Parathyroid adenoma (tissue), 2 donors: ENCODE results near the gene TRIM69.
A peak's percentile ranks its signal among the peaks of the same experiment; 100 is the strongest.
"Not testable (repeated sequence)": the region's sequence is repeated elsewhere in the genome, so short reads cannot be mapped to it uniquely, and the experiment has no call there.

ENCODE experiments used
- H2AFZ ChIP-seq: fragments of 300-600 bp; sonication (generic); one replicate; pipeline ENCODE4 v1.7.0; 2017; ENCODE audit warnings: antibody characterized with exemption, mild to moderate bottlenecking
- H3K27ac ChIP-seq: fragments of 300-600 bp; sonication (generic); one replicate; pipeline ENCODE4 v1.7.0; 2017
- H3K27me3 ChIP-seq: fragments of 300-600 bp; sonication (generic); one replicate; pipeline ENCODE4 v1.7.0; 2017; ENCODE audit warnings: low read length; ENCODE audit not compliant: control insufficient read depth, insufficient read depth
- H3K36me3 ChIP-seq: fragments of 300-600 bp; sonication (generic); one replicate; pipeline ENCODE4 v1.7.0; 2017; ENCODE audit warnings: low read length; ENCODE audit not compliant: control insufficient read depth, insufficient read depth
- H3K4me1 ChIP-seq: fragments of 300-600 bp; sonication (generic); one replicate; pipeline ENCODE4 v1.7.0; 2017; ENCODE audit warnings: control low read depth
- H3K4me2 ChIP-seq: fragments of 300-600 bp; sonication (generic); one replicate; pipeline ENCODE4 v1.7.0; 2017; ENCODE audit warnings: low read length
- H3K4me3 ChIP-seq: fragments of 300-600 bp; sonication (generic); one replicate; pipeline ENCODE4 v1.7.0; 2017; ENCODE audit warnings: low read depth, low read length
- H3K79me2 ChIP-seq: fragments of 300-600 bp; sonication (generic); one replicate; pipeline ENCODE4 v1.7.0; 2017; ENCODE audit warnings: control low read depth
- H3K9ac ChIP-seq: fragments of 300-600 bp; sonication (generic); one replicate; pipeline ENCODE4 v1.7.0; 2017; ENCODE audit warnings: mild to moderate bottlenecking
- H3K9me3 ChIP-seq: fragments of 300-600 bp; sonication (generic); one replicate; pipeline ENCODE4 v1.7.0; 2017; ENCODE audit warnings: low read length; ENCODE audit not compliant: control insufficient read depth
- TF ChIP-seq, protein P1 (sequence below): fragments of 300-600 bp; sonication (generic); IDR thresholded peaks from one replicate; pipeline ENCODE4 v1.7.0; 2017; ENCODE audit warnings: antibody characterized with exemption, mild to moderate bottlenecking
- donor health status: primary hyperparathyroidism.

TRIM69 gene

DNA sequence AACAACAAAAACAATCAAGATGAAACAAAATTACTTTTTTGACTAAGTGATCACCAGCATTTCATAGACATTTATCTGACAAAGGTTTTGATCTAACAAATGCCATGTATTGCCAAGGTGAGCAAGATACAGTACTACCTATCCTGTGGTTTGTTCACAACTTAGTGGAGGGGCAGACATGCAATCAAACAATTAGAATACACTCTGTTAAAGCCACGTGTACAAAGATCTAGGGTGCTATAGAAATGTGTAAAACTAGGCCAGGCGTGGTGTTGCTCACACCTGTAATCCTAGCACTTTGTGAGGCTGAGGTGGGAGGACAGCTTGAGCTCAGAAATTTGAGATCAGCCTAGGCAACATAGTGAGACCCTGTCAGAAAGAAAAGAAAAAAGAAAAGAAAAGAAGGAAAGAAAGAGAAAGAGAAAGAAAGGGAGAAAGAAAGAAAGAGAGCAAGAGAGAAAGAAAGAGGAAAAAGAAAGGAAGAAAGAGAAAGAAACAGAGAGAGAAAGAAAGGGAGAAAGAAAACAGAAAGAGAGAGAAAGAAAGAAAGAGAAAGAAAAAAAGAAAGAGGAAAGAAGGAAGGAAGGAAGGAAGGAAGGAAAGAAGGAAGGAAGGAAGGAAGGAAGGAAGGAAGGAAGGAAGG, 1.4 kb upstream of the TRIM69 start:
- no peak overlapping the region for H2AFZ ChIP-seq
- no peaks in the 10 kb centered on the region for H3K79me2 ChIP-seq
- no peak overlapping the region for H3K9ac ChIP-seq
- no peak overlapping the region for H3K4me2 ChIP-seq
- no peaks in the 10 kb centered on the region for H3K9me3 ChIP-seq
- H3K36me3 ChIP-seq: no peaks in the 10 kb centered on the region
- no peak overlapping the region for H3K27ac ChIP-seq
- no peak overlapping the region for H3K4me3 ChIP-seq
- no peaks in the 10 kb centered on the region for H3K27me3 ChIP-seq
- TF ChIP-seq, protein P1, sequence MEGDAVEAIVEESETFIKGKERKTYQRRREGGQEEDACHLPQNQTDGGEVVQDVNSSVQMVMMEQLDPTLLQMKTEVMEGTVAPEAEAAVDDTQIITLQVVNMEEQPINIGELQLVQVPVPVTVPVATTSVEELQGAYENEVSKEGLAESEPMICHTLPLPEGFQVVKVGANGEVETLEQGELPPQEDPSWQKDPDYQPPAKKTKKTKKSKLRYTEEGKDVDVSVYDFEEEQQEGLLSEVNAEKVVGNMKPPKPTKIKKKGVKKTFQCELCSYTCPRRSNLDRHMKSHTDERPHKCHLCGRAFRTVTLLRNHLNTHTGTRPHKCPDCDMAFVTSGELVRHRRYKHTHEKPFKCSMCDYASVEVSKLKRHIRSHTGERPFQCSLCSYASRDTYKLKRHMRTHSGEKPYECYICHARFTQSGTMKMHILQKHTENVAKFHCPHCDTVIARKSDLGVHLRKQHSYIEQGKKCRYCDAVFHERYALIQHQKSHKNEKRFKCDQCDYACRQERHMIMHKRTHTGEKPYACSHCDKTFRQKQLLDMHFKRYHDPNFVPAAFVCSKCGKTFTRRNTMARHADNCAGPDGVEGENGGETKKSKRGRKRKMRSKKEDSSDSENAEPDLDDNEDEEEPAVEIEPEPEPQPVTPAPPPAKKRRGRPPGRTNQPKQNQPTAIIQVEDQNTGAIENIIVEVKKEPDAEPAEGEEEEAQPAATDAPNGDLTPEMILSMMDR: no peak
- peaks cover 11% of the 10 kb centered on the region for H3K4me1 ChIP-seq

DNA sequence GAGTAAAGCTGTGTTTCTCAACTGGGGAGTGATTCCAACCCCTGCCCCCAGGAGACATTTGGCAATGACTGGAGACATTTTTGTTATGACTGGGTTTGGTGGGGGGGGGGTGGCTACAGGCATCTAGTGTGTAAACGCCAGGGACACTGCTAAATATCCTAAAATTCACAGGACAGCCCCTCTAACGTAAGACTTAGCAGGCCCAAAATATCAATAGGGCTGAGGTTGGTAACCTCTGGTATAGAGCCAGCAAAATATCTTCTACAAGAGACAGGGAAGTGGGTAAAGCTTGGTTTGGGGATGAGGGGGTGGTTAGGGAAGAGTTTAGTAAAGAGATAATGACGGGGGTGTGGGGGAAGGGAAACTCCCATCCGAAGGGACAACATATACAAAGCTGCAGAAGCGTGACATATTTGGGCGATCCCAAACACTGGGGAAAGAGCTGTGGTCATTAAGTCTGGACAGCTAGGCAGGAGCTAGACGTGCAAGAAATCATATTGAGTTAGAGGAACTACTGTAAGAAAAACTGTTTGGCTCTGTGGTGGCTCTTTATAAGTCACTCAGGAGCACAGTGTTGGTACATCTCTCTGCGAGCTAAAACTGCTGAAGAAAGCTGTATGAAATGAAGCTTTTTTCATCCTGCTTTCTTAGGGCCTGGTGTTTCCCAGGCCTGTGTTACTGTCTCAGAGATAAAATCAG, 697 bp upstream of the TRIM69 start:
- TF ChIP-seq, protein P1: no peak
- Histone ChIP-seq H3K4me1 (peaks cover 11% of the 10 kb centered on the region), H3K9me3 (no peaks in the 10 kb centered on the region), H3K9ac (no peak overlapping the region), H3K4me3 (no peak overlapping the region), H3K27ac (peak overlapping the region; percentile 59), H3K27me3 (no peaks in the 10 kb centered on the region), H2AFZ (peak overlapping the region; percentile 66), H3K36me3 (no peaks in the 10 kb centered on the region), H3K4me2 (no peak overlapping the region), H3K79me2 (no peaks in the 10 kb centered on the region)

DNA sequence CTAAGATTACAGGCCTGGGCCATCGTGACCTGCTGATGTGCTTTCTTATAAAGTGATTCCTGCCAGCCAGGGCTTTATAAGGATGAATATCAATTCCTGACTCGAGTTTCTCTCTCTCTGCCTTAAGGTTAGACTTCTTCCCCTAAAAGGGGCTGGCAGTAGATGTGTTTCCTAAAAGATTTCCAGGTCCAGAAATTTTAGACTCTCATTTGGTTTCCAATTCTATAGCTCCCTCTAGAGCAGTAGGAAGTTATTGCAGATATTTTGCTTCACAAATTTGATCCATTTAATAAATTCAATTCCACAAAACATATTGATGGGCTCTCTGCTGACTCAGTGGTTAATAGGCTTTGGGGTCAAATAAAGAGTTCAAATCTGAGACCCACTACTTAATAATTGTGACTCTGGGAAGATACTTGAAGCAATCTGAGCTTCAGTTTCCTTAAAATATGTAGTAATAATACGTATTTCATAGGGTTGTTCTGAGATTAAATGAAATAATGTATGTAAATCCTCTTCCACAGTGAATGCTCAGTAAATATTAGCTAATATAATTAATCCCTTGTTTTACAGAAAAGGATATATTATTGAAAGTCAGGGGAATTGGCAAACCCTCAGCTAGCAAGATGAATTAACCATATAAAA, 2.1 kb downstream of the TRIM69 start:
- Histone ChIP-seq H3K4me1 (peaks cover 9% of the 10 kb centered on the region), H3K27me3 (no peaks in the 10 kb centered on the region), H3K9ac (no peak overlapping the region), H3K4me3 (no peak overlapping the region), H3K4me2 (no peak overlapping the region), H2AFZ (no peak overlapping the region), H3K79me2 (no peaks in the 10 kb centered on the region), H3K27ac (no peak overlapping the region), H3K9me3 (no peaks in the 10 kb centered on the region), H3K36me3 (no peaks in the 10 kb centered on the region)
- TF ChIP-seq, protein P1: peak; percentile 54

DNA sequence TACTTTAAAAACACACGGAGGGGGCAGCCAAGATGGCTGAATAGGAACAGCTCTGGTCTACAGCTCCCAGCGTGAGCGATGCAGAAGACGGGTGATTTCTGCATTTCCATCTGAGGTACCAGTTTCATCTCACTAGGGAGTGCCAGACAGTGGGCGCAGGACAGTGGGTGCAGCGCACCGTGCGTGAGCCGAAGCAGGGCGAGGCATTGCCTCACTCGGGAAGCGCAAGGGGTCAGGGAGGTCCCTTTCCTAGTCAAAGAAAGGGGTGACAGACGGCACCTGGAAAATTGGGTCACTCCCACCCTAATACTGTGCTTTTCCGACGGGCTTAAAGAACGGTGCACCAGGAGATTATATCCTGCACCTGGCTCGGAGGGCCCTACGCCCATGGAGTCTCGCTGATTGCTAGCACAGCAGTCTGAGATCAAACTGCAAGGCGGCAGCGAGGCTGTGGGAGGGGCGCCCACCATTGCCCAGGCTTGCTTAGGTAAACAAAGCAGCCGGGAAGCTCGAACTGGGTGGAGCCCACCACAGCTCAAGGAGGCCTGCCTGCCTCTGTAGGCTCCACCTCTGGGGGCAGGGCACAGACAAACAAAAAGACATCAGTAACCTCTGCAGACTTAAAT, 3.0 kb downstream of the TRIM69 start:
- H2AFZ ChIP-seq, H3K4me2 ChIP-seq, H3K4me1 ChIP-seq, H3K36me3 ChIP-seq, H3K79me2 ChIP-seq, H3K27ac ChIP-seq, H3K9me3 ChIP-seq, H3K27me3 ChIP-seq, H3K4me3 ChIP-seq, H3K9ac ChIP-seq: not testable (repeated sequence)

DNA sequence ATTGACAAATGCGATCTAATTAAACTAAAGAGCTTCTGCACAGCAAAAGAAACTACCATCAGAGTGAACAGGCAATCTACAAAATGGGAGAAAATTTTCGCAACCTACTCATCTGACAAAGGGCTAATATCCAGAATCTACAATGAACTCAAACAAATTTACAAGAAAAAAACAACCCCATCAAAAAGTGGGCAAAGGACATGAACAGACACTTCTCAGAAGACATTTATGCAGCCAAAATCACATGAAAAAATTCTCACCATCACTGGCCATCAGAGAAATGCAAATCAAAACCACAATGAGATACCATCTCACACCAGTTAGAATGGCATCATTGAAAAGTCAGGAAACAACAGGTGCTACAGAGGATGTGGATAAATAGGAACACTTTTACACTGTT, 7.1 kb downstream of the TRIM69 start:
- H3K4me3 ChIP-seq, H3K36me3 ChIP-seq, H3K9me3 ChIP-seq: not testable (repeated sequence)

More for the DNA sequence above, 7.1 kb downstream of the TRIM69 start:
- H3K27me3 ChIP-seq, H3K4me2 ChIP-seq, H3K79me2 ChIP-seq, H2AFZ ChIP-seq, H3K9ac ChIP-seq, H3K4me1 ChIP-seq, H3K27ac ChIP-seq: not testable (repeated sequence)
